Mesenchymal stem cell (in vitro differentiated cells and primary cell): ENCODE measurements around the gene NFE2L1.
A peak's percentile ranks its signal among the peaks of the same experiment; 100 is the strongest.
"Not testable (repeated sequence)": the region's sequence is repeated elsewhere in the genome, so short reads cannot be mapped to it uniquely, and the experiment has no call there.

Source experiments
- DNase-seq: peaks from one replicate; pipeline ENCODE4 v3.0.0-alpha.2; 2013
- H2AFZ ChIP-seq: one replicate; pipeline ENCODE4 v1.6.1; 2013; ENCODE audit warnings: low read depth, mild to moderate bottlenecking, control low read depth, inconsistent platforms, low read length, moderate library complexity
- H2AK5ac ChIP-seq: 2 replicates; pipeline ENCODE4 v1.6.1; 2013; ENCODE audit warnings: low read length, moderate library complexity, mild to moderate bottlenecking, inconsistent platforms; ENCODE audit not compliant: severe bottlenecking
- H2BK120ac ChIP-seq: one replicate; pipeline ENCODE4 v1.6.1; 2013; ENCODE audit warnings: low read depth, mild to moderate bottlenecking, inconsistent platforms, low read length, moderate library complexity
- H2BK12ac ChIP-seq, 2 experiments: one replicate each; pipeline ENCODE4 v1.6.1; 2013; ENCODE audit warnings: inconsistent platforms in 2 of 2, low read length in 2 of 2, mild to moderate bottlenecking in 2 of 2, moderate library complexity in 2 of 2, control low read depth in 1 of 2
- H2BK15ac ChIP-seq: one replicate; pipeline ENCODE4 v1.6.1; 2013; ENCODE audit warnings: mild to moderate bottlenecking, low read depth, inconsistent platforms; ENCODE audit not compliant: poor library complexity, severe bottlenecking
- H2BK5ac ChIP-seq: 2 replicates; pipeline ENCODE4 v1.6.1; 2013; ENCODE audit warnings: low read depth, mild to moderate bottlenecking, low read length, control low read depth, inconsistent platforms; ENCODE audit not compliant: poor library complexity, severe bottlenecking
- H3K14ac ChIP-seq, 2 experiments: one replicate each; pipeline ENCODE4 v1.6.1; 2013; ENCODE audit warnings: inconsistent platforms in 2 of 2, low read length in 2 of 2, control low read depth in 1 of 2, mild to moderate bottlenecking in 1 of 2, moderate library complexity in 1 of 2
- H3K18ac ChIP-seq, 2 experiments: one replicate each; pipeline ENCODE4 v1.6.1; 2013; ENCODE audit warnings: inconsistent platforms in 2 of 2, low read length in 2 of 2, control low read depth in 1 of 2, low read depth in 1 of 2, mild to moderate bottlenecking in 1 of 2
- H3K23ac ChIP-seq, 2 experiments: one replicate each; pipeline ENCODE4 v1.6.1; 2013; ENCODE audit warnings: inconsistent platforms in 2 of 2, low read length in 2 of 2, mild to moderate bottlenecking in 2 of 2, moderate library complexity in 2 of 2, control low read depth in 1 of 2
- H3K27ac ChIP-seq: 2 replicates; pipeline ENCODE4 v1.5.1; 2013; ENCODE audit warnings: mild to moderate bottlenecking, moderate library complexity, low read length, control low read depth, inconsistent platforms; ENCODE audit not compliant: poor library complexity, severe bottlenecking
- H3K27me3 ChIP-seq, 2 experiments: 2 replicates each; pipeline versions ENCODE4 v1.6.1 to v1.7.0; 2013; ENCODE audit warnings: low read length in 2 of 2, mild to moderate bottlenecking in 2 of 2, moderate library complexity in 2 of 2, control low read depth in 1 of 2, inconsistent platforms in 1 of 2; ENCODE audit not compliant: control insufficient read depth in 1 of 2, insufficient read depth in 1 of 2
- H3K36me3 ChIP-seq, 2 experiments: 2 replicates each; pipeline versions ENCODE4 v1.6.1 to v1.7.0; 2013; ENCODE audit warnings: low read length in 2 of 2, control low read depth in 1 of 2, inconsistent platforms in 1 of 2, low read depth in 1 of 2, mild to moderate bottlenecking in 1 of 2; ENCODE audit not compliant: insufficient read depth in 2 of 2, control insufficient read depth in 1 of 2
- H3K4ac ChIP-seq, 2 experiments: one replicate each; pipeline ENCODE4 v1.6.1; 2013; ENCODE audit warnings: inconsistent platforms in 2 of 2, low read length in 2 of 2, mild to moderate bottlenecking in 2 of 2, moderate library complexity in 2 of 2, control low read depth in 1 of 2, low read depth in 1 of 2
- H3K4me1 ChIP-seq: 2 replicates; pipeline ENCODE4 v1.6.1; 2013; ENCODE audit warnings: low read depth, low read length, control low read depth; ENCODE audit not compliant: control insufficient read depth, insufficient read depth
- H3K4me2 ChIP-seq: 2 replicates; pipeline ENCODE4 v1.6.1; 2013; ENCODE audit warnings: low read length, mild to moderate bottlenecking, inconsistent platforms; ENCODE audit not compliant: poor library complexity, severe bottlenecking
- H3K4me3 ChIP-seq, 2 experiments: 2 replicates each; pipeline versions ENCODE4 v1.5.1 to v1.7.0; 2013; ENCODE audit warnings: low read length in 2 of 2, mild to moderate bottlenecking in 2 of 2, control low read depth in 1 of 2, low read depth in 1 of 2; ENCODE audit not compliant: insufficient read depth in 1 of 2
- H3K79me1 ChIP-seq: replicated peaks from 2 replicates; pipeline ENCODE4 v1.6.1; 2013; ENCODE audit warnings: mild to moderate bottlenecking, control low read depth, low read length, inconsistent platforms; ENCODE audit not compliant: poor library complexity, severe bottlenecking
- H3K9ac ChIP-seq: 2 replicates; pipeline ENCODE4 v1.7.0; 2013; ENCODE audit warnings: mild to moderate bottlenecking, low read length, moderate library complexity
- H3K9me3 ChIP-seq: 2 replicates; pipeline ENCODE4 v1.7.0; 2013; ENCODE audit warnings: mild to moderate bottlenecking, low read length; ENCODE audit not compliant: control insufficient read depth
- H4K8ac ChIP-seq: one replicate; pipeline ENCODE4 v1.6.1; 2013; ENCODE audit warnings: inconsistent platforms, mild to moderate bottlenecking, low read length, moderate library complexity
- H4K91ac ChIP-seq: one replicate; pipeline ENCODE4 v1.6.1; 2013; ENCODE audit warnings: mild to moderate bottlenecking, low read length, inconsistent platforms
- WGBS: methylation state at CpG from one replicate; pipeline ENCODE4 v1.1.7; 2013; ENCODE audit warnings: mixed read lengths; 5-methylcytosine and 5-hydroxymethylcytosine counted together

NFE2L1 gene

DNA sequence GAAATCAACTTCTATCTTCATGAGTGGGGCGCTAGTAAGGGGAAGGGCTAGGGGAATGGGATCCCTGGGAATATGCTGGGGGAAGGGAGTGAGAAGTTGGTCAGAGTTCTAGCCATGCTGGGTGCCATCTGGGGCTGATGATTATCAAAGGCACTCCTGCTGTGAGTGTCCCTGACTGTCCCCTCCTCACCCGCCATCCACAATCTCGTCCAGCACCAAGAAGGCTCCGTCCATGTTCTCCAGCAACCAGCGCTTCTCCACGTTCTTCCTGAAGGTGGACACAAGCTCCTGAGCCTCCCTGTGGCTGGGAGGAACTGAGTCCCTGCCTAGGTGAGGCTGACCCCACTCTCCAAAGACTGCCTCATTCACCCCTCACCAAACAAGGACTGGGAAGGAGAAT lies 16.2 kb upstream of the NFE2L1 start:
- no peak overlapping the region for H2BK120ac ChIP-seq
- no peak overlapping the region for H3K4me2 ChIP-seq
- no peak for DNase-seq
- no peak overlapping the region for H2AFZ ChIP-seq
- WGBS, result 89% methylated on average over 6 of the region's 6 CpGs
- peaks cover 3% of the 10 kb centered on the region for H3K79me1 ChIP-seq
- H2BK15ac ChIP-seq, result no peak overlapping the region
- H2BK5ac ChIP-seq, result no peak overlapping the region
- H3K4me3 ChIP-seq, result no peak overlapping the region
- H3K14ac ChIP-seq, result no peak overlapping the region
- no peak overlapping the region for H4K8ac ChIP-seq
- H3K36me3 ChIP-seq, result peaks cover 14 to 35% of the 10 kb centered on the region in 2 experiments
- no peak overlapping the region for H3K18ac ChIP-seq
- H3K23ac ChIP-seq, result no peak overlapping the region
- H2BK12ac ChIP-seq, result no peak overlapping the region
- H3K4ac ChIP-seq, result no peak overlapping the region
- H3K27me3 ChIP-seq, result no peaks in the 10 kb centered on the region
- H3K9me3 ChIP-seq, result no peaks in the 10 kb centered on the region
- no peak overlapping the region for H3K9ac ChIP-seq
- H4K91ac ChIP-seq, result no peak overlapping the region
- no peak overlapping the region for H3K27ac ChIP-seq
- peaks cover 5% of the 10 kb centered on the region for H3K4me1 ChIP-seq
- no peak overlapping the region for H2AK5ac ChIP-seq

- H3K23ac ChIP-seq, H4K8ac ChIP-seq, H3K4ac ChIP-seq, H3K9ac ChIP-seq, H3K9me3 ChIP-seq, H3K14ac ChIP-seq, H3K79me1 ChIP-seq, H2BK15ac ChIP-seq, H2AFZ ChIP-seq, H3K27ac ChIP-seq, H3K4me3 ChIP-seq, H2BK5ac ChIP-seq, H3K18ac ChIP-seq, H3K27me3 ChIP-seq, H2AK5ac ChIP-seq, H4K91ac ChIP-seq, H2BK12ac ChIP-seq, H3K4me2 ChIP-seq, DNase-seq, H2BK120ac ChIP-seq: not testable (repeated sequence)
- peaks cover 14 to 32% of the 10 kb centered on the region in 2 experiments for H3K36me3 ChIP-seq
- H3K4me1 ChIP-seq, result peaks cover 13% of the 10 kb centered on the region
- 91% methylated on average over 7 of the region's 12 CpGs for WGBS
These were observed 13.4 kb upstream of the NFE2L1 start for GRCh38 chr17:48034734-48035133.

GRCh38 chr17:48036693-48037035 lies 11.5 kb upstream of the NFE2L1 start:
- H3K23ac ChIP-seq, result peak overlapping the region in 1 of 2 experiments; percentile 10
- no peak for DNase-seq
- no peak overlapping the region for H3K27ac ChIP-seq
- H3K9ac ChIP-seq, result peak overlapping the region; percentile 93
- peak overlapping the region; percentile 36 for H2BK15ac ChIP-seq
- peak overlapping the region in 1 of 2 experiments; percentile 29 for H3K4ac ChIP-seq
- H2AK5ac ChIP-seq, result peak overlapping the region; percentile 79
- H2BK12ac ChIP-seq, result peak overlapping the region; percentile 49 to 55
- H3K4me2 ChIP-seq, result peak overlapping the region; percentile 83
- H3K36me3 ChIP-seq, result peaks cover 14 to 29% of the 10 kb centered on the region in 2 experiments
- peak overlapping the region; percentile 88 for H4K91ac ChIP-seq
- peaks cover 13% of the 10 kb centered on the region for H3K4me1 ChIP-seq
- H4K8ac ChIP-seq, result peak overlapping the region; percentile 78
- no peaks in the 10 kb centered on the region for H3K9me3 ChIP-seq
- H3K4me3 ChIP-seq, result peak overlapping the region; percentile 64 to 86
- peaks cover 3% of the 10 kb centered on the region for H3K79me1 ChIP-seq
- H2AFZ ChIP-seq, result no peak overlapping the region
- 54% methylated on average over 6 of the region's 6 CpGs for WGBS
- H2BK120ac ChIP-seq, result no peak overlapping the region
- H2BK5ac ChIP-seq, result peak overlapping the region; percentile 4
- peak overlapping the region; percentile 74 to 97 for H3K18ac ChIP-seq
- no peaks in the 10 kb centered on the region for H3K27me3 ChIP-seq
- H3K14ac ChIP-seq, result peak overlapping the region in 1 of 2 experiments; percentile 64

GRCh38 chr17:48037036-48037837 lies 10.9 kb upstream of the NFE2L1 start, which contains the start of gene COPZ2:
Gene COPZ2 (minus strand): TSS chr17:48037797. CDS start chr17:48037777, 20 bp downstream.
- Histone ChIP-seq H3K27ac (no peak within 1 kb of the TSS), H3K4ac (peak within 1 kb of the TSS; percentile 80 to 93), H3K4me1 (peaks cover 13% of the 10 kb centered on the region), H3K36me3 (peaks cover 10 to 24% of the 10 kb centered on the region in 2 experiments), H2BK5ac (peak within 1 kb of the TSS; percentile 24), H3K4me3 (peak within 1 kb of the TSS; percentile 64 to 86), H4K91ac (peak within 1 kb of the TSS; percentile 88), H2BK120ac (peak within 1 kb of the TSS; percentile 82), H2AFZ (peak within 1 kb of the TSS; percentile 75), H2BK12ac (peak within 1 kb of the TSS; percentile 55 to 99), H3K79me1 (peaks cover 3% of the 10 kb centered on the region), H3K18ac (peak within 1 kb of the TSS; percentile 97), H3K27me3 (no peaks in the 10 kb centered on the region), H3K23ac (peak within 1 kb of the TSS in 1 of 2 experiments; percentile 97), H2AK5ac (peak within 1 kb of the TSS; percentile 79), H3K9me3 (no peaks in the 10 kb centered on the region), H3K14ac (peak within 1 kb of the TSS; percentile 92 to 94), H3K9ac (peak within 1 kb of the TSS; percentile 93), H3K4me2 (peak within 1 kb of the TSS; percentile 83), H4K8ac (peak within 1 kb of the TSS; percentile 78), H2BK15ac (peak within 1 kb of the TSS; percentile 95)
- WGBS, result 5% methylated on average over 50 of the region's 73 CpGs
- peak; percentile 62 for DNase-seq
